ENCODE measurements around the gene SIGMAR1. TPM values are rescaled to one million over a fixed set of nuclear protein-coding genes. Genes with fewer than 3 reads are reported as not detected.

SIGMAR1 gene
- total and polyA plus RNA-seq, 8 donors = 18.3 to 27.2 (median 22.5) TPM

DNA sequence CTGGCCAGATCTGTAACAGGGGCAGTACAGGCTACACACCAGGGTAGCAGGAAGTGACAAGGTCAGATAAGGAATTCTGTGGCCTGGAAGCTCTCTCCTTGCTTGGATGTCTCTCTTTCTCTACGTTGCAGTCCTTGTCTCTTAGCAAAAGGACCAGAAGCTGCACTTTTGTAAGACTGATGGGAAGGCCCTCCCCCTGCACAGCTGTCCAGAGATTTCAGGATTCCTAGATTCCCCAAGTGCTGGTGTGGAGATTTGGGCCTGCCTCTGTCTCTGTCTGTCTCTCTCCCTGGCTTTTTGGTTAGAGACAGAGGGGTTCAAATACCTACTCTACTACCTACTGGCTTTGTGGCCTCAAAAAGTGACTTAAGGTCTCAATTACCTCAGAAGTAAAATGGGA is 38.0 kb downstream of the SIGMAR1 start:
- no peaks in the 10 kb centered on the region for H3K4me1 ChIP-seq
- no peaks in the 10 kb centered on the region for H3K9me3 ChIP-seq
- no peak overlapping the region for H3K27ac ChIP-seq
- H3K27me3 ChIP-seq = no peaks in the 10 kb centered on the region
- no peaks in the 10 kb centered on the region for H3K36me3 ChIP-seq
- ATAC-seq (no peak), DNase-seq (no peak), FAIRE-seq (no peak)
- intact Hi-C loops (cut with DNase I) = loop anchor here in 2 of 3 donors (10.0 kb wide), 3 partner anchors 55 to 195 kb away; no protein-coding TSS in a partner anchor
- 17 to 46% methylated on average over 1 of the region's 1 CpG for WGBS, 2 donors
- no peak overlapping the region for H3K4me3 ChIP-seq
- TF ChIP-seq, protein P1, sequence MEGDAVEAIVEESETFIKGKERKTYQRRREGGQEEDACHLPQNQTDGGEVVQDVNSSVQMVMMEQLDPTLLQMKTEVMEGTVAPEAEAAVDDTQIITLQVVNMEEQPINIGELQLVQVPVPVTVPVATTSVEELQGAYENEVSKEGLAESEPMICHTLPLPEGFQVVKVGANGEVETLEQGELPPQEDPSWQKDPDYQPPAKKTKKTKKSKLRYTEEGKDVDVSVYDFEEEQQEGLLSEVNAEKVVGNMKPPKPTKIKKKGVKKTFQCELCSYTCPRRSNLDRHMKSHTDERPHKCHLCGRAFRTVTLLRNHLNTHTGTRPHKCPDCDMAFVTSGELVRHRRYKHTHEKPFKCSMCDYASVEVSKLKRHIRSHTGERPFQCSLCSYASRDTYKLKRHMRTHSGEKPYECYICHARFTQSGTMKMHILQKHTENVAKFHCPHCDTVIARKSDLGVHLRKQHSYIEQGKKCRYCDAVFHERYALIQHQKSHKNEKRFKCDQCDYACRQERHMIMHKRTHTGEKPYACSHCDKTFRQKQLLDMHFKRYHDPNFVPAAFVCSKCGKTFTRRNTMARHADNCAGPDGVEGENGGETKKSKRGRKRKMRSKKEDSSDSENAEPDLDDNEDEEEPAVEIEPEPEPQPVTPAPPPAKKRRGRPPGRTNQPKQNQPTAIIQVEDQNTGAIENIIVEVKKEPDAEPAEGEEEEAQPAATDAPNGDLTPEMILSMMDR (IDR thresholded peaks at IDR 0.05) = no peak

DNA sequence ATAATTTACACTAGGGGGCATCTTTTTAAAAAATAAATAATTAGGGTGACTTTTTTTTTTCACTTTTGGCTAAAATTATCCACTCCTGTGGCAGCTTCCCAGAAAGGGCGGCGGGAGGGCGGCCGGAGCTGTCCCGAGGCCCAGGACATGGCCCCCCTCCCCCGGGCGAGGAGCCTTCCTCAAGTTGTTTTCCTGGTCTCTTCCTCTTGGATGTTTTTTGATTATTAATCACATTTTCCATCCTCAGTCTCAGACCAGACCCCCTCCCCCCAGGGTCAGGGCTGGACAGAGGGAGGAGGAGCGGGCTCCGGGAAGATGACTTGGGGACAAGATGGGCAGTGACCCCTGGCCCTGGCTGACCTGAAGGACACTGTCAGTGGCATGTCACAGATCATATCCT is 43.4 kb downstream of the SIGMAR1 start:
- Histone ChIP-seq H3K36me3 (no peaks in the 10 kb centered on the region), H3K4me1 (peaks cover 0 to 3% (median 0%) of the 10 kb centered on the region in 3 donors), H3K4me3 (no peak overlapping the region), H3K27me3 (peaks cover 0 to 5% (median 2%) of the 10 kb centered on the region in 4 donors), H3K9me3 (no peaks in the 10 kb centered on the region), H3K27ac (no peak overlapping the region)
- TF ChIP-seq, protein P1 (IDR thresholded peaks at IDR 0.05) = no peak
- intact Hi-C loops (cut with DNase I) = loop anchor here in 2 of 3 donors (5.0 to 10.0 kb wide), 4 partner anchors 42 to 189 kb away; no protein-coding TSS in a partner anchor
- 73 to 80% methylated on average over 9 of the region's 9 CpGs for WGBS, 2 donors
- FAIRE-seq (no peak), ATAC-seq (no peak), DNase-seq (no peak)

DNA sequence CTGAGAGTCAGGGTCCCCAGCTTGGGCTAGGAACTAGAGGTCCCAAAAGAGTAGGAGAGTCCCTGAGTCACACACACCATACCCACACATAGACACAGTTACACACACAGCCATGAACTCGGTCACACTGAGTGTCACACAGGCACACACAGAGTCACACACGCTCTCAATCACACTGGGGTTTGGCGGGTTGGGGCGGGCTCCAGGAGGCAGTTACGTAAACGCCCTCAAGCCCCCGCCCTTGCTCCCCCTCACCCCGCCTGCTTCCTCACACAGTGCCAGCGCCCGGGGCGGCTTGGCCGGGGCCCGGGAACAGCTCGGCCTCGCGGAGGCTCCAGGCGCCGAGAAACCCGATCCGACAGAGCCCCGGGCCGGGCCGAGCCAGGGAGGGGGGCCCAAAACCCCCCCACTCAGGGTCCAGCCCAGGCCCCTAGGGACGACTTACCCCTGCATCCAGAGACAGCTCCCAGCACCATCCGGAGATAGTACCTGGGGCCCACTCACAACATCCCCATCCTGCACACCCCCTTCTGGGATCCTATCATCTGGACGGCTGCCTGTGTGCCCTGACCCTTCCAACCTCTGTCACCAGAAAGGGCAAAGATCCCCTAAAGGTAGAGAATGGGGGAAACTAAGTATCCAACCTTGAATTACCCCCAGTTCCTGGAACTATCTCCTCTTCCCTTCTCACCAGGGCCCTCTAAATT is 44.5 kb downstream of the SIGMAR1 start:
- ATAC-seq (peak; percentile 2 to 48 (median 20)), DNase-seq (peak in 1 of 6 donors; percentile 25), FAIRE-seq (no peak)
- intact Hi-C loops (cut with DNase I) = loop anchor here in 2 of 3 donors (5.0 to 10.0 kb wide), 4 partner anchors 41 to 188 kb away; no protein-coding TSS in a partner anchor
- Histone ChIP-seq H3K27me3 (peaks cover 0 to 13% (median 4%) of the 10 kb centered on the region in 4 donors), H3K4me1 (peaks cover 0 to 3% (median 0%) of the 10 kb centered on the region in 3 donors), H3K27ac (no peak overlapping the region), H3K9me3 (no peaks in the 10 kb centered on the region), H3K36me3 (no peaks in the 10 kb centered on the region), H3K4me3 (no peak overlapping the region)
- TF ChIP-seq, protein P1 (IDR thresholded peaks at IDR 0.05) = no peak
- WGBS, 2 donors = 12 to 18% methylated on average over 26 of the region's 26 CpGs

DNA sequence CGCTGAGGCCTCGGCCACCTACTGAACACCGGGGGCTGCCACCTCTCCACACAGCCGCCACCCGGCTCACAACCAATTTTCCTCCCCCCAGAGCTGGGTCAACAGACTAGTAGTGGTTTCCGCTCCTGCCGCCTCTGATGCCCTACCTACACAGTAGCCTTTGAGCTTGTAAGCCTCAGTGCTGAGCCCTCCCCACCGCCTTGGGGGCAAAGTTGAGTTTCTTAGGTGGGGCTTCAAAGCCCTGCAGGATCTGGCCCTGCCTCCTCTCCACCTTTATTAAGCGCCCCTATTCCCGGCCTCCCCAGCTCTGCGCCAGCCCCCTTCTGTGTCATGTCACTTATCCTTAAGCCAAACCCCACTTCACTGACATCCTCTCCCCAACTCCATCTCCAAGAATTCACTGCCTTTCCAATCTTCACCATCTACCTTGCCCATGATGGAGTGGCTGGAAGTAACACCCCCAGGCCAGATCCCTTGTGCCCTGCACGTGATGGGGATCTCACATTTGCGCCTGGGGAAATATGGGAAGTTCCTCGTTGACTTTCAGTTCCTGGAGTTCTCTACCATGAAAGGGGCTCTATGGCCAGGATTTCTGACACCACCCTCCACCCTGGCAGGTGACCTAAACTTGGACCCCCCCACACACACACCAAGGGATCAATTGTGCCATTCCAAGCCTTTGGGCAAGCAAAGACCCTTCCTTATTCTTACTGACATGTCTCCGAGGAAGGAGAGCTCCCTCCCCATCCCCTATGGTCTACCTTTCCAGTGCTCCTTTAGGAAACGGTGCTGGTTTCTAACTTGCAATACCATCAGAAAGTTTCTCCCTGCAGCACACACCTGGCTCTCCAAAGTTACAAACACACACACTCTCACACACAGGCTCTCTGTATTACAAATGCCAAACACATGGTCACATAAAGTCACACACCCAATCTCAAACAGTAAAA is 45.4 kb downstream of the SIGMAR1 start:
- Histone ChIP-seq H3K27me3 (peaks cover 0 to 18% (median 4%) of the 10 kb centered on the region in 4 donors), H3K4me1 (peaks cover 0 to 3% (median 0%) of the 10 kb centered on the region in 3 donors), H3K4me3 (no peak overlapping the region), H3K9me3 (no peaks in the 10 kb centered on the region), H3K27ac (no peak overlapping the region), H3K36me3 (no peaks in the 10 kb centered on the region)
- no peak for FAIRE-seq
- 30 to 35% methylated on average over 16 of the region's 16 CpGs for WGBS, 2 donors
- no peak for ATAC-seq
- TF ChIP-seq, protein P1 (IDR thresholded peaks at IDR 0.05) = peak in 1 of 4 donors; percentile 9
- intact Hi-C loops (cut with DNase I) = loop anchor here in 2 of 3 donors (5.0 to 10.0 kb wide), 4 partner anchors 40 to 187 kb away; no protein-coding TSS in a partner anchor
- DNase-seq = no peak

Data from pancreas (tissue), 10 donors.